HG02870 (cell line): ENCODE measurements around the gene LMF1.

ENCODE experiments used
- ATAC-seq: cut with Tn5 transposase; IDR thresholded peaks from one replicate; pipeline ENCODE4 v1.9.1; 2021; ENCODE audit warnings: mild to moderate bottlenecking, moderate library complexity; ENCODE audit not compliant: unreplicated experiment

Gene LMF1

DNA sequence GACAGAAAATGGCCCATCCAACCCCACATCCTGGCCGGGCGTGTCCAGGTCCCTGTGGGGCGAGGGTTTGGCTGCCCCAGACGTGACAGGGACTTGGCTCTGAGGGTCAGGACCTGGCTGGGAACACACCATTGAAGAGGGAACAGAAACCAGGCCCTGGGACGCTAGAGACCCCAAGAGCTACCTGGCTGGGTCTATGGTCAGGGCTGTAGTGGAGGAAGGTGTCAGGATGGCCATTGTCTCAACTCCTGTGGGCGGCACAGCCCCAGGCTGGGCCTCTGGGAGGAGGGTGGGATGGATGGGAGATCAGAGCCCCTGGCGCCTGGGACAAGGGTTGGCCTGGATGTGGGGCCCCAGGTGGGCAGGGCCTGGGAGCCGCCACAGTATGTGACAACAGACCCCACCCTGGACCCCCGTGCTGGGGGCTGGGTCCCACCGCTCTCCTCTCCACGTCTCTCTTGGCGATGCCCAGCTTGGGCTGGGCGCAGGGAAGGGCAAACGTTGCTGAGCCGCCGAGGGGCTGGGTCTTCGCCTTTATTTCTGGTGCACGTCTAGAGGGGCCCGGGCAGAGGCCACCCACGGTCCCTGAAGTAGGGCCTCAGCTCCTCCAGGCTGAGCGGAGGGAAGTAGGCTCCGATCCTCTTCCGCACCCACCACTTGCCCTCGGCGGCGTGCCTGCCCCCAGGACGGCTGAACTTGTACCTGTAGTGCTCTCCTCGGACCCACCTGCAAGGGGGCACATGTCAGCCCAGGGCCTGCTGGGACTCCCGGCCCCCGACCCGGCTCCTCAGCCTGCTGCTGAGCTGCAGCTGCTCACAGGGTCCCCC, 116.6 kb downstream of the LMF1 start:
- ATAC-seq: no peak

DNA sequence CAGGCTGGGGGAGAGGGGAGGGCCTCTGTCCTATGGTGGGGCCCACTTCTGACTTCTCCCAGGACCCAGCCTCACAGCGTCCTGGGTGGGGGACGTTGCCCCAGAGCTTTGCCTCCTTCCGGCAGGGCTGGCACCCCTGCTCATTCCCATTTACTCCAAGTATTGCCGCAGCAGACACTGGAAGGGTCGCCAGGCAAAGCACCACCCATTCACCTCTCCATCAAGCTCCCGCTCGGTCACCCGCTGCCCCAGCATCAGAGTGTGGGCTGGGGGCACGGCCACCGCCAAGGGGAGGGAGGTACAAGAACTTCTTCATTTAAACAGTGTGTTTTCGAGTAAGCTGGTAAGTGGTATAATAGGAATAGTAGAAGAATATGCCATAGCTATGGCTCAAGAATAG, 117.5 kb downstream of the LMF1 start:
- no peak for ATAC-seq

DNA sequence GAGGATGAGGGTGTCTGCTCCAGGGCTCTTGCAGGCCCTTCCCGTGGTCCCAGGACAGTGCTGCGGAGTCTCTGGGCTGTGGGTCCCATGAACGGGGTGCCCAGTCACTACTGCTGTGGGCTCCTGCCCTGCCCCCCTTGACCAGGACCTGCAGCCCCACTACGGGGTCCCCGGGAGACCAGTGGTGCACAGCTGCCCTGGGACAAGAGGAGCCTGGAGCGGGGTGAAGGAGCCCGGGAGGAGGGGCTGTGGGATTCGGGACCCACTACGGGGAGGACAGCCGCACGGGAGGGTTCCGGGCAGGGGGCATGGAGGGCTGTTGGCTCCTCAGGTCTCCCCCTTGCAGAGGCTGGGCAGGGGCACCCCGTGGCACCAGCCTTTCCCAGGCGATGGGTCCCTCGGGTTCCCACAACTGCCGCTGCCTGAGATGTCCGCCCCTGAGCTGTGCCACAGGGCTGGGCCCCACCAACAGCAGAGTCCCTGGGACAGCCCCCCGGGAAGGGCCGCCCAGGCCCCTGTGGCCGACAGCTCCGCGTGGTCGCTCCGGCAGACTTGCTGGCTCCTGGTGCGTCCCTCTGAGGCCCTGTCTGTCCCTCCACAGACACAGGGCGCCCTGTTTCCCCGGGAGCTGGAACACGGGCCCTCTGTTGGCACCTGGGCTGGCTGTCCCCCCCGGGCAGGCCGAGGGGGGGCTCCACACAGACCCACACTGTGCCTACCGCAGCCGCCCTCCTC, 118.2 kb downstream of the LMF1 start:
- ATAC-seq: no peak

DNA sequence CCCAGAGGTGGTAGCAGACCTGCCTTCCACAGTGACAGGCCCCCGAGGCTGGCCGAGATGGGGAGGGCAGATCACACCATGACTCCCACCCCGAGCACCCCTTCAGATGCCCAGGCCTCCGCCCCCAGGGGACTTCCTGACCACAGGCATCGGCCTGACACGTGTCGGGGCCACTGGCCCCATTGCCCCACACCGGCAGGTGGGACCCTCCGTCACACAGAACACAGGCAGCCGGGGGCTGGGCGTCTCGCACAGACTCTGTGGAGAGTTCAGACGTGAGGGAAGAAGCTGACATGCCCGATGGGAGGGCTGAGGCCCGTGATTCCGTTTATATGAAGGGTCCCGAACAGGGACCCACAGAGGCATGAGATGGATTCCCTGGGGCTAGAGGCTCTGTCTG, 118.9 kb downstream of the LMF1 start:
- no peak for ATAC-seq

DNA sequence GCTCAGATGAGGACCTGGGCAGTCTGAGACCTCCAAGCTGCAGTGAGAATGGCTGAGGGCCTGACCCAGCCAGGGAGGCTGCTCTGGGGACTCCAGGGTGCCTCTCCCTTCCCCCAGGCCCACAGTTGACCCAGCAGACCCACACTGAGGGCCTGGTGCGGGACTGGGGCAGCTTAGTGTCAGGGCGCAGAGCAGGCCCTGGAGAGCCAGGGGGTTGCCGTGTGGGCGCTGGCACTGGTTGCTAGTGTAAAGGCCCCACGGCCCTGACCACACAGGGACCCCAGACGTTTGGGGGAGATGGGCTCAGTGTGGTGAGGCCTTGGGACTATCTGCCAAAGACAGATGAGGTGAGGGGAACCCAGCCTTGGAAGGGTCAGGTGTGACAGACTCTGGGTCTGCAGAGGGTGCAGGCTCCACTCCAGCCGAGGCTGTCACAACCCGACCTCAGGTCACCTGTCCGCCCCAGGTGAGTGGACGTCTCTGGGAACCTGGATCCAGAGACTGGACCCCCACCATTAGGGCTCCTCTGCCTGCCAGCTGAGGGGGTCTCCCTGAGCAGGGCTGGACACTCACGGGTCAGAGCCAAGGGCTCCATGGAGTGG, 119.5 kb downstream of the LMF1 start:
- no peak for ATAC-seq

DNA sequence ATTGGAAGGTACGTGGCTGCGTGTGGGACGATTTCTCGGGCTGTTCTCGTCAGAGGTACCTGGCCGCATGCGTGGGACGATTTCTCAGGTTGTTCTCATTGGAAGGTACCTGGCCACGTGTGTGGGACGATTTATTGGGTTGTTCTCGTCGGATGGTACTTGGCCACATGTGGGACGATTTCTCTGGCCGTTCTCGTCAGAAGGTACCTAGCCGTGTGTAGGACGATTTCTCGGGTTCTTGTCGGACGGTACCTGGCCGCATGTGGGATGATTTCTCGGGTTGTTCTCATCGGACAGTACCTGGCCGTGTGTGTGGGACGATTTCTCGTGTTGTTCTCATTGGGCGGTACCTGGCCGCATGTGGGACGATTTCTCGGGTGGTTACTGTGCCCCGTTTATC, 120.1 kb downstream of the LMF1 start:
- ATAC-seq: no peak

DNA sequence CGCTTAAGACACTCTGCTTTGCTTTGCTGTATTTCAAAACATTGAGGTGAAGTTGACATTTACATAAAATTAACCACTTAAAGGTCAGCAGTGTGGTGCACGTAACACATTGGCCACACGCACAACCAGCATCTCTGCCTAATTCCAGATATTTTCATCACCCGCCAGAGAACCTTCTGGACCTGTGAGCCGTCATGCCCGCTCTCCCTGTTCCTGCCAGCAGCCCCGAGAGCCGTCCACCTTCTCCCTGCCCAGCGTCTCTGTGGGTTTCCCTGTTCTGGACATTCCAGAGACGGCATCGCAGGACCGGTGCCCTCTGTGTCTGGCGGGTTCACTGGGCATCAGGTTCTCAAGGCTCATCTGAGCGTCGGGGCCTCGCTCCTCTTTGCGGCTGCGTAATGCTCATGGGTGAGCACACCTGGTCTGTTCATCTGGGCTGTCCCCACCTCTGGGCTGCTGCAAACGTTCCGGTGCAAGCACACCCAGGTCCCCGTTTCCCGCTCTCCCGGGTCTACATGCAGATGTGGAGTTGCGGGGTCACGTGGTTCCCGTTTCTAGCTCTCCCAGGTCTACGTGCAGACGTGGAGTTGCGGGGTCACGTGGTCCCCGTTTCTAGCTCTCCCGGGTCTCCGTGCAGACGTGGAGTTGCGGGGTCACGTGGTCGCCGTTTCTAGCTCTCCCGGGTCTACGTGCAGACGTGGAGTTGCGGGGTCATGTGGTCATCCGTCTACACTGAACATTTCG, 122.1 kb downstream of the LMF1 start:
- no peak for ATAC-seq

DNA sequence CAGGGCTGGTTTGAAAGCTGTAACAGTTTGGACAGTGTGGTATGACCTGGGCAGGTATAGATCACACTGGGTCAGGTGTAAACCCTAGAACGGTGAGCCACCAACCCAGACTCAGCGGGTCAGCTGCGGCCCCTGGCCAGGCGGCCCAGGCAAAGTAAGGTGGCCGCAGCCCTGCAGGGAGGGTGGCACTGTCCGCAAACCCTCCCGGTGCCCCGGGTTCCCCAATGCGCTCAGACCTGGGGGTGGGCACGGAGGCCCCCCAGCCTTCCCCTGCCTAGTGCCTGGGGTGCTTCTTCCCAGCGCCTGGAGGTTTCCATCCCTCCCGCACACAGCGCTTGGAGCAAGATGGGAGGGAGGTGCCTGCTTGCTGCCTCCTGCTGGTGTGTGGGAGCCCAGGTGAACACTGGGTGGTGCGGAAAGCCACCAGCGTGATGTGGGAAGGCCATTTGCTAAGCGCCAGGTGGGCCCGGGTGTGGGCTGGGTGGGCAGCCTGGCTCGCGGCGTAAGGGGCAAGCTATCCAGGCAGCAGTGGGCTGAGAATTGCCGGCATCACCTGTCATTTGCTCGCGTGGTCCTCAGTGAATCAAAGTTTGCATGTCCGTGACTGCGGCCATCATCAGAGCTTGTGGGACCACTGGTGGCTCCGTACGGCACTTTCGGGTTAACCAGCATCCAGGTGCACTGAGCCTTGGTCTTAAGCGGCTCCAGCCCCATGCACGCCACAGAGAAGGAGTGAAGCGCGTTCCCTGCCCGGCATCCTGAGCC, 122.9 kb downstream of the LMF1 start:
- ATAC-seq: no peak

DNA sequence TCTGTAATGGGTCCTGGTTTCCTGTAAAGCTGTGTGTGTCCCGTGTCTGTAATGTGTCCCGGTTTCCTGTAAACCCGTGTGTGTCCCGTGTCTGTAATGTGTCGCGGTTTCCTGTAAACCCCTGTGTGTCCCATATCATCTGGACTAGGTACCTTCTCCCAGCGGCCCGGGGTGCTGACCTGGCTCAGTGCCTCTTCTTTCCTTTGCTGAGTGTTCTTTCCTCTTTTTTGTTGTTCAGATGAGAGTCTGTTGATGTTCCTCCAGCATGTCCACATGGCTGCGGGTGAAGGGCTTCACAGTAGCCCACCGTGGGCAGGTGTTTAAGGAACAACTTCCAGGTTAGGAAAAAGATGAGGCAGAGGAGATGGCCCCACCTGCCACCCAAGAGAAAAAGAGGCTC, 123.6 kb downstream of the LMF1 start:
- no peak for ATAC-seq

DNA sequence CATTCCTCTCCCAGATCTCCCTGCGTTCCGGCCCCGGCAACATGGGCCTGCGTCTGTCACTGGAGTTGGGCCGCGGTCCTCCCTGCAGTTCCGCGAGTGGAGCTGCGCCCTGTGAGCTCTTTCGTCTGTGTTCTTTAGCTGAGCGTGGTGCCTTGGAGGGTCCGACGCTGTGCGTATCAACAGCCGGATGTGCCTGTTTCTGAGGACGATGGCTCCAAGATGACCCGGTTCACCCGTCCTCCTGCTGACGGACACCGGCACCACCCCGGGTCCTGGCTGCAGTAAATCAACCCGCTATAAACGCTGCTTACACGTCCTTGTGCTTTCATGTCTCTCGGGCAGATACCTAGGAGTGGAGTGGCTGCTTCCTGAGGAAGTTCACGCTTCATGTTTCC, 125.4 kb downstream of the LMF1 start:
- no peak for ATAC-seq

DNA sequence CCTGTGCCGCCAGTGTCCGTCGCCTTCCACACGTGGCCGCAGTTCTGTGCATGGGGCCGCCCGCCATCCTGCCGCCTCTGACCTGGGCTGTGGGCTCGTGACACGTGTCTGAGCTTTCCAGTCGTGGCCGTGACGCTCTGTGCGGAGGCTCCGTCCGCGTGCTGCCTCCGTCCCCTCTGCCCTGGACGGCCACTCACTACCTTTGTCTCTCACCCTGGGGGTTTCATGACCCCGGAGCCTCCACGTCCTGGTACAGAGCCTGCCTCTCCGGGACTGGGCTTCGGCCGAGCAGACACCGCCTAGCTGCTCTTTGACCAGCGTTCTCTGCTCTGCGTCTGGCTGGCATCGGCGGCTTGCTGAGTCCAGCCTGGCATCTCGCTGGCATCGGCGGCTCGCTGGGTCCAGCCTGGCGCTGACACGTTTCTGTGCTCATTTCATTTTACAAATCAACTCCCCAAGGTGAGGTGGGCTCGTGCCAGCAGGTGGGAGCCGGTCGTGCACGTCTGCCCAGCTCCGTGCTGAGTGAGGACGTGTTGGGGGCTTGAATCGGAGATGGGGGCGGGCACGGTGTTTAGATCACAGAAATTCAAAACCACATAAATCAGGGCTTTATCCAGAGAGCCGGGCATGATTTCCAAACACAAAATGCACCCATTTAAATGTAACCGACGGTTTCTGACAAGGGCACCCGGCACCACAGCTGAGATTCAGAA, 126.0 kb downstream of the LMF1 start:
- no peak for ATAC-seq

DNA sequence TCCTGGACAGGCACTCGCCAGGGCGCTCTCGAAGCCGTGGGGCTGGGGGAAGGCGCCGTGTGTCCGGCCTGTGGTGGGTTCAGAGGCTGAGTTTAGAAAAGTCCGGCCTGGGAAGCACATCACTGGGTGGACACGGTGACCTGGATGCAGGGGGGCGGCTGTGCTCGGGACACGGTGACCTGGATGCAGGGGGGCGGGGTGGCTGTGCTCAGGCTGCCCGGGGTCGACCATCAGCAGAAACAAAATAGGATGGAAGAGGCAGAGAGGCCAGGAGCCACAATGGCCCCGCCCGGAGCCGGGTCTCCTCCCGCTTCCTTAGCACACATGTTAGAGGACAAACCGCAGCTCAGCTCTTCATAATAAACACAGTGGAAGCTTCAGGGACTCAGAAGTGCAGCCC, 127.0 kb downstream of the LMF1 start:
- ATAC-seq: no peak

DNA sequence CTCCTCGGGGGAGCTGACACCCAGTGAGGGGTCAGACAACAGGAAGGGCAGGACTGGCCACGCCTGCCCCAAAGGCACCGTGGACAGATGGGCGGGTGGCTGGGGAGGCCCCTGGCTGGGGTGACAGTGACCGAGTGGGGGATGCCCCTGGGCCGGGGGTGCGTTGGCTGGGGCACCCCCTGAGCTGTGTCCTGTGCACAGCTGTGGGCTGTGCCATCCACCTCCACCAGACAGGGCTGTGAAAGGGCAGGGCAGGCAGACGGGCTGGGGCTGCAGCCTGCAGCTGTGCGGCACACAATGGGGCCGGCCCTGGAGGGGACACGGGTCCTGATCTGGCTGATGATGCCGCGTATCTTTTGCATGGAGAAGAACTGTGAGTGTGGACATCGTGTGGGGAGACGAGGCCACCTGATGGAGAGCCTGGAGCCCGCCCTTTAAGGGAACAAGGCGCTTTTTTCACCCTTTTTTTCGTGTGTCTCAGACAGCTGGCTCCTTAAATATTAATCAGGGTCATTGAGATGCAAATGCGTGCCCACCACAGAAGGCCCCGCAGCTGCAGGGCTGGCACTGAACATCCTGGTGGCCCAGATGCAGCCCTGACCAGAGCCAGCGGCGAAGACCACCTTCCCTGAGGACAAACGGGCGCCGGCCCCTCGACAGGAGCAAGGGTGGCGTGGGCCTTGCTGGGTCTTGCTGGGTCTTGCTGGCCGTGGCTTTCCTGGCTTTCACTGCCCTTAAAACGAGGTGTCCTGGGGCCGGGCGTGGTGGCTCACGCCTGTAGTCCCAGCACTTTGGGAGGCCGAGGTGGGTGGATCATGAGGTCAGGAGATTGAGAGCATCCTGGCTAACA, 127.8 kb downstream of the LMF1 start:
- no peak for ATAC-seq

DNA sequence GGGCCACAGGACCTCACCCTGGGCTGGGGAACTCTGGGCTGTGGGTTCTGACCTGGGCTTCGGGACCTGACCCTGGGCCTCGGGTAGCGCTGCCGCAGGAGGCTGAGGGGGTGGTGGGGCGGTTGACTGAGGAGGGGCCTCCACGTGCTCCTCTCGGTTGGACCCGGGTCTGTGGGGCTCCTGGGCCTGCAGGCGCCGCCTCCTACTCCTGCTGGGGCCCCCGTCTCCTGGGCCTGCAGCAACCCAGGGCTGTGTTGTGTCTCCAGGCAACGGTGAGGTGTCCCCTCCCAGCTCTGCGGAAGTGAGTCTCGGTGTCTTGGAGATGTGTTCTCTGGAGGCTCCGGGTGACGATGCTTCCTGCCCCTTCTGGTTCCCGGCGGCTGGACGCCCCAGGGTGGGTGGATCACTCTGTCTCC, 128.7 kb downstream of the LMF1 start:
- no peak for ATAC-seq

DNA sequence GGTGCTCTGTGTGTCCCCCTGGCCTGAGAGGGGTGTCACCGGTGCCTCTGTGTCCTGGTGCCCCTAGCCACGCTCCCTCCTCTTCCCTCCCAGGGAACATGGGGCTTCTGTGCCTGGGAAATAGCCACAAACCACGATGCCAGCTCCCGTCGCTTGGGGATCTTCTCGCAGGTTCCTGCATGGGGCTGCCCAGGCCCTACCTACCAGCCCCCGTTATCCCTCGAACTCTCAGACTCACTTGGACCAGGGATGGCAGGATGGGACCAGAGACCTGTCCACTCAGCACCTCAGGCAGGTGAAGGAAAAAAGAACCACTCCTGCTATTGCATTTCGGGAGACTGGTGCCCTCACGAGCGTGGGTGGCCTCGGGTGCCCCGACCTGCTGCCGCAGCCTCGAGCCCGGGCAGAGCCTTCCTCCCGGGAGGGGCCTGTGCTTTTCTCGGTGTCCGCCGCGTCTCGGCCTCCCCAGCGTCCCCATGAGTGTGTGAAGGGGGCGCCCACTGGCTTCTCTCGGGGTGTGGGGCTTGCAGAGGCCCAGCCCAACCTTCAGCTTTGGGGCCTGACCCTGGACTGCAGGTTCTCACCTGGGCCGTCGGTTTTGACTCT, 129.2 kb downstream of the LMF1 start:
- ATAC-seq: no peak

DNA sequence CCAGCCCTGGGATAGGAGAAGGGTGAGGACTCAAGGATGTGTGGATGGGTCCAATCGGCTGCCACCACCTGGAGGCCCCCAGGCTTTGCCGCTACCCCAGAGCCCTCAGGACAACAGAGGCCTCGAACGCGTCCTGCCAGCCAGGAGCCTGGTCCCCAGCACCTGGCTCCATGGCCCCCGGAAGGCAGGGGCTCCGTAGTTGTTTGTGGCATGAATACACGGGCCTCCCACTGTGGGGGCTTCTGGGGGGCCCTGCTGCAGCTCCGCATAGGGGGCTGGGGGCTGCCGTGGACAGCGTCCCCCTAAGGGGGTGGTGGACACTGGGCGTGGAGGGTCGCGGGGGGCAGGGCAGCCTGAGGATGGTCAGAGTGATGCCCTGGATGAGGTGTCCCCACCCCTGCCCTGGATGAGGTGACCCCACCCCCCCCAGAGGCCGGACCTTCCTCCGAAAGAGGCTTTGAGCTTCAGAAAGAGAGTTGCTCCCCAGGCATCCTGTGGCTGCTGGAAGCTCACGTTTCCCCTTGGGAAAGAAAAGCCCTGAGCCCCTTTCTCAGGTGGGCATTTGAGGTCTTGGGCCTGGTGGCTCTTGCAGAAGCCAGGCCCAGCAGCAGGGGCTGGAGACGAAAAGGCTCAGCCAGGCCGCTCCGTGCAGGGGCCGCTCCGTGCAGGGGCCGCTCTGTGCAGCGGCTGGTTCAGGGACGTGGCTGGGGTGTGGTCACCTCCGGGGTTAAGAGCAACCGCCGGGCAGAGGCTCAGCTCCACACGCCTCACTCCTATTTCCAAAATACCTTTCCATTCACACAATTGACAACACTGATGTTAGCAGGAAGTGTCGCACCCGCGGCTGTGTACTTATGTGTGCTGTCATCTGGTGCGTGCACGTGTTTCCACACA, 130.0 kb downstream of the LMF1 start:
- no peak for ATAC-seq

DNA sequence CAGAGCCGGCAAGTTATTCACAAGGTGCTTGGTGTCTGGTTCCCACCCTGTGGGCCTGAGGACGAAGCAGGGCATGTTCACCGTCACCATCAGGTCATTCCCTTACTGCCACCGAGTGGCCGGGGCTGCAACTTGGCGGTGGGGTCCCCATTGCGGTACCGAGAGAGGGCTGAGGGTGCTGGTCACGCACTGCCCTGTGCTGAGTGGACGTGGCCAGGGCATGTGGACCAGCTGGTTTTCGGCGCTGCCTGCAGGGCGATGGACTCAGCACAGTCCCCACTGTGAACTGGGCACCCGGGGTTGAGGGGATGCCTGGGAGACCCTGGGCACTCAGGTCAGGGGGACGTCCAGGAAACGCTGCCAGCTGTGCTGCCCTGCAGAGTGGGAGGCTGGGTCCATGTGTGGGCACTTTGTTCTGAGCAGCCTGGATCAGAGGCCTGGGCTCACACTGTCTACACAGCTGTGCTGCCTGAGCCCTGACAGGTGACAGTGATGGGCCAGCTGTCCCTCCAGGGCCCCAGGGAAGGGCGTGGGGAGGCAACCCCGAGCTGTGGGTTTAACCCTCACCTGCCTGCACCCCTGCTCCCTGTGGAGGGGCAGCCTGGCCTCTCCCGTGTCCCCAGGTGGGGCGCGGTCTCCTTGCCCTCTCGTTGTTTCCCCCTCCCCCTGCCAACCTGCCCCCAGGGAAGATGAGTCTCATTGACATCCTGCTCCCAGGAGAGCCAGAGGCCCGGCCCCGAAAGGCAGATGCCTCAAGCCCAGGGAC, 131.0 kb downstream of the LMF1 start:
- ATAC-seq: no peak
